Activated CD4-positive, alpha-beta T cell treated with anti-CD3 and anti-CD28 coated beads for 24 hours (primary cell): ENCODE measurements around the gene OOSP4A.

Source experiments
- DNase-seq, 2 donors: peaks; one replicate each; pipeline ENCODE4 v3.0.0-alpha.2; 2020; ENCODE audit warnings: low read depth in 2 of 2

OOSP4A gene

GRCh38 chr11:59963733-59964132 is at the start of gene OOSP4A:
TSS of gene OOSP4A (plus strand) at chr11:59964033. CDS start at chr11:59964033, 0 bp downstream.
- no peak for DNase-seq

GRCh38 chr11:59918480-59918879 is 45.4 kb upstream of the OOSP4A start:
- DNase-seq, result no peak

- no peak for DNase-seq
Observed at GRCh38 chr11:59918987-59919589, 44.7 kb upstream of the OOSP4A start.

GRCh38 chr11:59923813-59924212 is 40.0 kb upstream of the OOSP4A start:
- DNase-seq, result no peak

GRCh38 chr11:59931688-59932087 is 32.1 kb upstream of the OOSP4A start:
- no peak for DNase-seq

- no peak for DNase-seq
Observed at GRCh38 chr11:59938132-59938531, 25.7 kb upstream of the OOSP4A start, which contains the start of gene OOSP1. TSS of gene OOSP1 (plus strand) at chr11:59938432. CDS start at chr11:59938455, 23 bp downstream.

GRCh38 chr11:59938718-59939117 is 25.1 kb upstream of the OOSP4A start:
- DNase-seq, result no peak

GRCh38 chr11:59939482-59939881 is 24.4 kb upstream of the OOSP4A start:
- DNase-seq, result no peak

- DNase-seq, result no peak
Observed at GRCh38 chr11:59941091-59941490, 22.7 kb upstream of the OOSP4A start.

- no peak for DNase-seq
Observed at GRCh38 chr11:59943997-59944714, 19.7 kb upstream of the OOSP4A start.

GRCh38 chr11:59944720-59945119 is 19.1 kb upstream of the OOSP4A start:
- DNase-seq, result no peak

GRCh38 chr11:59953463-59954218 is 10.2 kb upstream of the OOSP4A start:
- DNase-seq, result no peak

GRCh38 chr11:59954219-59954847 is 9.5 kb upstream of the OOSP4A start:
- DNase-seq, result no peak

- no peak for DNase-seq
Observed at GRCh38 chr11:59957094-59957493, 6.7 kb upstream of the OOSP4A start.

- DNase-seq, result no peak
Observed at GRCh38 chr11:59960502-59961381, 3.1 kb upstream of the OOSP4A start.

GRCh38 chr11:59962107-59962482 is 1.7 kb upstream of the OOSP4A start:
- DNase-seq, result no peak

- DNase-seq, result no peak
Observed at GRCh38 chr11:59965424-59965823, 1.6 kb downstream of the OOSP4A start.

GRCh38 chr11:59966201-59966600 is 2.4 kb downstream of the OOSP4A start:
- DNase-seq, result no peak

- DNase-seq, result no peak
Observed at GRCh38 chr11:59967677-59968394, 4.0 kb downstream of the OOSP4A start.

GRCh38 chr11:59968395-59968783 is 4.6 kb downstream of the OOSP4A start:
- no peak for DNase-seq

- no peak for DNase-seq
Observed at GRCh38 chr11:59973097-59973496, 9.3 kb downstream of the OOSP4A start.
